Muscle of leg (tissue), 11 donors: ENCODE measurements around the gene LHPP. TPM values are rescaled to one million over a fixed set of nuclear protein-coding genes. Genes with fewer than 3 reads are reported as not detected.

Experiments
- DNase-seq: peaks from one replicate; pipeline ENCODE4 v3.0.0; 2013
- H3K27ac ChIP-seq: one replicate; pipeline ENCODE4 v1.5.1; 2013; ENCODE audit warnings: mild to moderate bottlenecking, low read length, control low read depth
- H3K27me3 ChIP-seq: one replicate; pipeline ENCODE4 v1.6.1; 2013; ENCODE audit warnings: low read length; ENCODE audit not compliant: control insufficient read depth, insufficient read depth
- H3K36me3 ChIP-seq: one replicate; pipeline ENCODE4 v1.6.1; 2013; ENCODE audit warnings: low read length; ENCODE audit not compliant: control insufficient read depth, insufficient read depth
- H3K4me1 ChIP-seq: one replicate; pipeline ENCODE4 v1.6.1; 2013; ENCODE audit warnings: low read length; ENCODE audit not compliant: control insufficient read depth, insufficient read depth
- H3K4me3 ChIP-seq: one replicate; pipeline ENCODE4 v1.5.1; 2013; ENCODE audit warnings: low read length, control low read depth
- H3K9me3 ChIP-seq: replicated peaks from 2 replicates; pipeline ENCODE4 v1.6.1; 2013; ENCODE audit warnings: low read depth, low read length; ENCODE audit not compliant: control insufficient read depth
- WGBS: methylation state at CpG from one replicate; pipeline ENCODE4 v1.1.5; 2013; ENCODE audit warnings: missing lambda C conversion rate; ENCODE audit not compliant: insufficient coverage; 5-methylcytosine and 5-hydroxymethylcytosine counted together
- polyA plus RNA-seq, 8 donors: library from polyadenylated mRNA; unstranded; fragments of 120-200 nt; gene quantifications; one replicate each; pipeline versions ENCODE4 v1.2.1 to v1.2.3, GENCODE V29; 2013; ENCODE audit warnings: inconsistent platforms in 1 of 8, low replicate concordance in 1 of 8; ENCODE audit not compliant: insufficient read length in 8 of 8, insufficient read depth in 1 of 8
- total RNA-seq: library from RNA; stranded (reverse); fragments of 120-200 nt; gene quantifications from one replicate; pipeline ENCODE4 v1.2.4, GENCODE V29; 2013

LHPP gene
- total and polyA plus RNA-seq, 9 donors = 2.9 to 9.9 (median 8.0) TPM

GRCh38 chr10:124598773-124599587 lies 137.4 kb downstream of the LHPP start:
- H3K4me3 ChIP-seq = no peak overlapping the region
- no peaks in the 10 kb centered on the region for H3K27me3 ChIP-seq
- no peak for DNase-seq
- no peaks in the 10 kb centered on the region for H3K9me3 ChIP-seq
- 89% methylated on average over 8 of the region's 13 CpGs for WGBS
- no peaks in the 10 kb centered on the region for H3K36me3 ChIP-seq
- no peak overlapping the region for H3K27ac ChIP-seq
- peaks cover 11% of the 10 kb centered on the region for H3K4me1 ChIP-seq

DNA sequence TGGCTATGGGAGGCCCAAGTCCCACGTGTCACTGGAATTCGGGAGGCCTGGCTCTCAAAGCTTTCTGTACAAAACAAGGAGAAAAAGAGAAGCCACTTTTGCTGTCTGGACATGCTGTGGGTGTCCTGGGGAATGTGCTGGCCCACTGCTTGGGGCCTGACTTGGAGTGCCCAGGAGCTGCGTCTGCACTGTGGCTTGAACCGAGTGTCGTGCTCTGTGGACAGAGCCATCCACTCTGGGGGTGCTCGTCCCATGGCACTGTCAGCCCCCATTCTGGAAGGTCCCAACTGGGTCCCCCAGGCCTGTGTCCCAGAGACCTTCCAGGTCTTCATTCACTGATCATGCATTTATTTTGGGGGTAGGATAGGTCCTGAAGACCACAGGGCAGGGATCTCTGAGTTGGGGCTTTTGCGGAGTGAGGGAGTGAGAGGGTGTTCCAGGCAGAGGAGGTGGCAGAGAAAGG lies 138.0 kb downstream of the LHPP start:
- 77% methylated on average over 7 of the region's 7 CpGs for WGBS
- Histone ChIP-seq H3K36me3 (no peaks in the 10 kb centered on the region), H3K27me3 (no peaks in the 10 kb centered on the region), H3K4me3 (no peak overlapping the region), H3K9me3 (no peaks in the 10 kb centered on the region), H3K4me1 (peaks cover 17% of the 10 kb centered on the region), H3K27ac (no peak overlapping the region)
- DNase-seq = no peak

DNA sequence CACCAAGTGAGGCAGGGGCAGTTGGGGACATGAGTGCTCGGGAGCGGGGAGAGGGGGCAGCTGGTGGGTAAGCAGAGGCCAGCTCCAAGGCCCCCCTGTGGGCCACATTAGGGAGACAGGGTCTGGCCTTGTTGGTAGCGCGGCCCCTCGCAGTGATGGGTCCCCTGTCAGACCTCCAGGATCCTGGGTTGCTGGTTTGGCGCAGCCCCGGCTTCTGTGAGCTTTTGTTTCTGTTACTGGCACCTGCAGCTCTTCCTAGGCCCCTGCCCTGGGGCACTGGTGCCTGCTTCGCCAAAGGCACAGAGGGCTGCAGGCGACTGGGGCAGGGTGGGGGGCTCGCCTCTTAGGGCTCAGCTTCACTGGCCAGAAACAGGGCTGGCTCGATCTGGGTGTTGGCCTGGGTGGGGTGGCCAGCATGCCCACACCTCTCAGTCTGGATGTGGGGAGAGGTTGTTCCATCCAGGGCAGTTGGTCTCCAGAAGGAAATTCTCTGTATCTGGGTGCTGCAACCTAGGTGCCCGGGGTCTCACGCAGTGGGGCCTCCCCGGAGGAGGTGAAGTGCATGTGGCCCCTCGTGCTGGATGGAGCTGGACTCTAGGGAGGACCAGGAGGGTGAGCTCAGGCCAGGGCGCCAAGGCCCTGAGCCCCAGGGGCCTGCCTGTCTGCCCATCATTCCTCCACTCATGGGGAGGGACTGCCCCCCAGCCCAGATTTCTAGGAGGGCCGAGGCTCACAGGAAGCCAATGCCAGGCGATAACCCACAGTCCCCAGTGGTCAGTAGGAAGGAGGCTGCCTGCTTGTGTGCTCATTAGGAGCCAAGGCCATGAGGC lies 138.6 kb downstream of the LHPP start:
- H3K36me3 ChIP-seq = no peaks in the 10 kb centered on the region
- H3K4me1 ChIP-seq = peaks cover 23% of the 10 kb centered on the region
- no peaks in the 10 kb centered on the region for H3K27me3 ChIP-seq
- H3K9me3 ChIP-seq = no peaks in the 10 kb centered on the region
- H3K4me3 ChIP-seq = no peak overlapping the region
- WGBS = 84% methylated on average over 17 of the region's 18 CpGs
- H3K27ac ChIP-seq = no peak overlapping the region
- no peak for DNase-seq

DNA sequence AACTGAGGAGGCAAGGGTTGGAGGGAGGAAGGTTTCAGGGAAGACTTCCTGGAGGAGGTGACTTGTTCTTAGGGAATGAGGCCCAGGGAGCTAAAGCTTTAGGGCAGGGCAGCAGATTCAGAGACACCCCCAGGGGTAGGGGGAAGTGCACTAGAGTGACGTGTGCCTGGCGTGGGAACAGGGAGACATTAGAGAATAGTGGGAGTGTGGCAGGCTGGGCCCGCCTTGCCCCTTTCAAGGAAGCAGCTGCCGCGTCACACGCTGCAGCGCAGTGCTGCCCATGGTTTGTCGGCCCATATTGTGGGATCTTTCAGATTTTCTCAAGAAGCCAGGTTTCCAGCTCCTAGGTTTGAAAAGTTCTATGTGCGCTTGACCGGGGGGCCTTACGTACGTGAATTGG lies 139.4 kb downstream of the LHPP start:
- no peaks in the 10 kb centered on the region for H3K27me3 ChIP-seq
- peaks cover 27% of the 10 kb centered on the region for H3K4me1 ChIP-seq
- H3K9me3 ChIP-seq = no peaks in the 10 kb centered on the region
- no peak overlapping the region for H3K4me3 ChIP-seq
- WGBS = 88% methylated on average over 10 of the region's 12 CpGs
- DNase-seq = no peak
- no peaks in the 10 kb centered on the region for H3K36me3 ChIP-seq
- no peak overlapping the region for H3K27ac ChIP-seq

GRCh38 chr10:124601431-124602120 lies 140.0 kb downstream of the LHPP start:
- H3K36me3 ChIP-seq = no peaks in the 10 kb centered on the region

GRCh38 chr10:124602121-124602561 lies 140.5 kb downstream of the LHPP start:
- Histone ChIP-seq H3K9me3 (no peaks in the 10 kb centered on the region), H3K4me1 (peaks cover 38% of the 10 kb centered on the region), H3K36me3 (no peaks in the 10 kb centered on the region), H3K4me3 (no peak overlapping the region), H3K27me3 (no peaks in the 10 kb centered on the region), H3K27ac (no peak overlapping the region)
- WGBS = 82% methylated on average over 10 of the region's 12 CpGs
- DNase-seq = no peak

More at GRCh38 chr10:124601431-124602120, 140.0 kb downstream of the LHPP start:
- WGBS = 83% methylated on average over 28 of the region's 29 CpGs
- peaks cover 33% of the 10 kb centered on the region for H3K4me1 ChIP-seq
- no peaks in the 10 kb centered on the region for H3K27me3 ChIP-seq
- no peak overlapping the region for H3K4me3 ChIP-seq
- no peaks in the 10 kb centered on the region for H3K9me3 ChIP-seq
- no peak overlapping the region for H3K27ac ChIP-seq
- no peak for DNase-seq

- no peaks in the 10 kb centered on the region for H3K36me3 ChIP-seq
- peaks cover 39% of the 10 kb centered on the region for H3K4me1 ChIP-seq
- no peak for DNase-seq
- H3K4me3 ChIP-seq = no peak overlapping the region
- WGBS = 60% methylated on average over 2 of the region's 12 CpGs
- no peaks in the 10 kb centered on the region for H3K9me3 ChIP-seq
- H3K27ac ChIP-seq = no peak overlapping the region
- no peaks in the 10 kb centered on the region for H3K27me3 ChIP-seq
Observed at GRCh38 chr10:124602646-124603365, 141.2 kb downstream of the LHPP start.

GRCh38 chr10:124603376-124604213 lies 142.0 kb downstream of the LHPP start:
- peaks cover 39% of the 10 kb centered on the region for H3K4me1 ChIP-seq
- DNase-seq = no peak
- H3K27ac ChIP-seq = no peak overlapping the region
- 69% methylated on average over 11 of the region's 18 CpGs for WGBS
- H3K27me3 ChIP-seq = no peaks in the 10 kb centered on the region
- H3K4me3 ChIP-seq = no peak overlapping the region
- no peaks in the 10 kb centered on the region for H3K36me3 ChIP-seq
- no peaks in the 10 kb centered on the region for H3K9me3 ChIP-seq
